ENCODE results near the gene KRTCAP2.

DNA sequence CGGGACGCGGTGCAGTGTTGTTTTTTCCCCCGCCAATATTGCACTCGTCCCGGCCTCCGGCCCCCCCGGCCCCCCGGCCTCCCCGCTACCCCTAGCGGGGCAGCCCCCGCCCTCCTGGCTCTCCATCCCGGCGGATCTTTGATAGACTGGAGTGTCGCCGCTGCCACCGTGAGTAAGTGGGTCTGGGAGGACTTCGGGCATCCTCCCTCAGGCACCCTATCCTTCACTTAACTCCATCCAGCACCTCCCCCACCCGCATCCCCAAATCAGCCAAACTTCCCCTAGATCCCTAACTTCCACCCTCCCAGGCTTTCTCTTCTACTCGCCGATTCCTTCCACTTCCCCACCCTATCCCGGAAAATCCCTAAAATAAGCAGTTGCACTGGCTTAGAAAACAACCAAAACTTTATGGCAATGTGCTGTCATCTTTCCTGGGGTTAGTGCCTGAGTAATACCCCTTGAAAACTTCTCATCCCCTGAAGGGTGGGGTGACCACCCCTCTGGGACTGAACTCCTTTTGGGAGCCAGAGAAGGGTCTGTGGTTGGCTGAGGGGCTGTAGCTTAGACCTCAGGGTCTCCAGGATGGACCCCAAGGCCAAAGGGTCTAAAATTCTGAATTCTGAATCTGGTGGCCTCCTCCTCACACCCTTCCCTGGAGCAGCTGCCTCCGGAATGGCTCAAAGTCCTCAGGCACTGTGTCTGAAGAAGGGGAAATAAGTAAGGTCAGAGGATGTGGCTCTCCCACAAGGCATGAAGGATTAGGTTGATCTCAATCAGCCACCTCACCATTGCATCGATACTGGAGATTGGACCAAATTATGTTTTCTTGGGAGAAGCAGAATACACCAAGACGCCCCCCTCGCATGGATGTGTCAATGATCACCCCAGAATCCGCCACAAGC lies 22.3 kb upstream of the KRTCAP2 start:
- TF ChIP-seq EZH2phosphoT487 (IDR thresholded peaks at IDR 0.05; ENCODE audit: low read length) (no peak), EZH2 (optimal IDR thresholded peaks at IDR 0.05; ENCODE audit: low read depth, low read length) (no peak)
